ENCODE results near the gene NMNAT2. TPM values are rescaled to one million over a fixed set of nuclear protein-coding genes. Genes with fewer than 3 reads are reported as not detected.

The NMNAT2 gene
- total and polyA plus RNA-seq, 5 donors from 2014 or later, result not detected

DNA sequence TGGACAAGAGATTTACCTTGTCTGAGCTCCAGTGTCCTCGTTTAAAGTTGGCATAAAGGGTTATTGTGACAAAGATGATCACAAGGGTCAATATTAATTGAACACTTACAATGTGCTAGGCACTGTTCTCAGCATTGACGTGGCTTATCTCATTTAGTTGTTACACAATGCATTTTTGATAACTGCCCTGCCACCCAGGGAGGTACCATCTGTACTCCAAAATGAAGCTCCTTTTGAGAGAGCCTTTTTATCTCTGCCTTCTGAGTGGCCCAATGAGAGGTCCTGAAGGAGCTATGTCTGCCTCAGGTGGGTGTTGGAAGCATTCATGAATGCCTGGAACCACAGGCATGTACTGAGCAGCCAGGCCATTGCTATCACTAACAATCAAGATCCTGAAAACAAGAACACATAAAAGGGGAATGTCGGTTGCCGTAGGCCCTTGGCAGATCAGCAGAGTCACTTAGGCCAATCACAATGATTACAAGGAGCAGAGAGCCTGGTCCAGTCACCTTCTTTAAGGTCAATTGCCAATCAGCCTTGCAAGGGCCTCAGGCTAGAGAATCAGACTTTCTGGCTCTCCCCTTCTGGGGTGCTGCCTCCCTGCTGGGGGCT is 78.5 kb downstream of the NMNAT2 start:
- peaks cover 9% of the 10 kb centered on the region for H3K27me3 Mint-ChIP-seq
- no peaks in the 10 kb centered on the region for H3K36me3 ChIP-seq (ENCODE audit: control insufficient read depth, insufficient read depth, low read length)
- no peak overlapping the region for H3K4me3 ChIP-seq (ENCODE audit: low read depth, low read length)

DNA sequence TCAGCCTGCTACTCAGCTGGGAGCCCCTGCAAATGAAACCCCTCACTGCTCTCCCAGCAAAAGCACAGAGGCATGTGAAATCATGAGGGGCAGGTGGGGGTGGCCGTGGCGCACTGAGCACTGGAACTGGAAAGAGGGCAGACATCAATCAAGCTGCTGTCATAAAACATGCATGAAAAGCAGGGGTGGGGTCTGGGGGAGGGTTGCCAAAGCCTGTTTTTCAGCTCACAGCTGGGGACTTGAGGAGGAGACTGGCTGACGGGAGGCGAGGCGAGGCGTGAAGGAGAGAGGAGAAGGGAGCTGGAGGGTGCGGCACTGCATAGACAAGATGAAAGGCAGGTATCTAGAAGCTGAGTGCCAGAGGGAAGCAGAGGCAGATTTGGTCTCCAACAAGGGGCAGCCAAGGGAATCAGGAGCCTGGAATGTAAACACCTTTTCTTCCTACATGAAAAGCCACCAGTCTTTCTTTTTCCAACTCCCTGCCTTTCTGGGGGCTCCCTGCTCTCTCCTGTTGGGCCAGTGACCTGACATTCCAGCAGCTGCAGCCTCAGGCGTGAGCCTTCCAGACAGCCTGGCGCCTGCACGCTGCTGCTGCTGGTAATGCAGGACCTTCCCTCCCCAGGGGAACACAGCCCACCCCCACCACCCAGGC is 87.0 kb downstream of the NMNAT2 start:
- Mint-ChIP-seq H3K4me1 (no peaks in the 10 kb centered on the region), H3K27ac (no peak overlapping the region), H3K4me3 (no peak overlapping the region), H3K27me3 (peaks cover 14% of the 10 kb centered on the region), H3K9me3 (peaks cover 0 to 3% (median 0%) of the 10 kb centered on the region in 7 donors), H3K36me3 (no peaks in the 10 kb centered on the region)
- Histone ChIP-seq H3K36me3 (ENCODE audit: control insufficient read depth, insufficient read depth, low read length) (no peaks in the 10 kb centered on the region), H3K4me3 (ENCODE audit: low read depth, low read length) (no peak overlapping the region), H3K4me1 (ENCODE audit: control insufficient read depth, insufficient read depth, low read length, poor library complexity, severe bottlenecking) (no peaks in the 10 kb centered on the region), H3K27me3 (ENCODE audit: control insufficient read depth, insufficient read depth, low read length) (peaks cover 2% of the 10 kb centered on the region), H3K27ac (ENCODE audit: insufficient read depth, low read length, poor library complexity, severe bottlenecking) (no peak overlapping the region), H3K9me3 (ENCODE audit: control insufficient read depth in 2 of 2, low read length in 2 of 2) (no peaks in the 10 kb centered on the region)
- ATAC-seq (ENCODE audit: low read depth in 2 of 2) (no peak), DNase-seq (no peak)

More for the DNA sequence above, 78.5 kb downstream of the NMNAT2 start:
- DNase-seq, result no peak
- H3K4me3 Mint-ChIP-seq, result no peak overlapping the region
- Histone ChIP-seq H3K27ac (ENCODE audit: insufficient read depth, low read length, poor library complexity, severe bottlenecking) (no peak overlapping the region), H3K4me1 (ENCODE audit: control insufficient read depth, insufficient read depth, low read length, poor library complexity, severe bottlenecking) (no peaks in the 10 kb centered on the region), H3K27me3 (ENCODE audit: control insufficient read depth, insufficient read depth, low read length) (peaks cover 6% of the 10 kb centered on the region), H3K9me3 (ENCODE audit: control insufficient read depth in 2 of 2, low read length in 2 of 2) (no peaks in the 10 kb centered on the region)
- no peak for ATAC-seq (ENCODE audit: low read depth in 2 of 2)
- no peak overlapping the region for H3K27ac Mint-ChIP-seq
- H3K36me3 Mint-ChIP-seq, result no peaks in the 10 kb centered on the region
- no peaks in the 10 kb centered on the region for H3K9me3 Mint-ChIP-seq
- no peaks in the 10 kb centered on the region for H3K4me1 Mint-ChIP-seq

DNA sequence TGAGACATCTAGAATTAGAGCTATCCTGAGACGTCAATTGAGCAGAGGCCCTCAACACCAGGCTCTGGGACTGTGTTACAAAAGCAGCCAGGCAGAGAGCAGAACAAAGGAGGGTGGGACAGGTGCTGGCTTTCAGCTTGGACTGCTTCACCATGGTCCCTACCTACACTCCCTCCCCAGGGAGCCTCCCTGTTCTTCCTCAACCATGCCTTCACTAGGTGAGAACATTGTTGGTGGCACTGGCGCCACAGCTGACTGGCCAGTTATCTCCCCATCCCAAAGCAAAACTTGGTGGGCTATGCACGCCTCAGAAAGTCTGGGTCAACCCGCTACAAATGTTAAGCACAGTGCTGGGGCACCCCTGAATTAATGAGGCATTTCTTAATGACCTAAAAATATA is 87.8 kb downstream of the NMNAT2 start:
- Histone ChIP-seq H3K9me3 (ENCODE audit: control insufficient read depth in 2 of 2, low read length in 2 of 2) (no peaks in the 10 kb centered on the region), H3K36me3 (ENCODE audit: control insufficient read depth, insufficient read depth, low read length) (no peaks in the 10 kb centered on the region), H3K4me1 (ENCODE audit: control insufficient read depth, insufficient read depth, low read length, poor library complexity, severe bottlenecking) (no peaks in the 10 kb centered on the region), H3K27me3 (ENCODE audit: control insufficient read depth, insufficient read depth, low read length) (peaks cover 2% of the 10 kb centered on the region), H3K27ac (ENCODE audit: insufficient read depth, low read length, poor library complexity, severe bottlenecking) (no peak overlapping the region), H3K4me3 (ENCODE audit: low read depth, low read length) (no peak overlapping the region)
- Mint-ChIP-seq H3K27me3 (peaks cover 18% of the 10 kb centered on the region), H3K9me3 (peaks cover 0 to 3% (median 0%) of the 10 kb centered on the region in 7 donors), H3K4me3 (no peak overlapping the region), H3K27ac (no peak overlapping the region), H3K36me3 (no peaks in the 10 kb centered on the region), H3K4me1 (no peaks in the 10 kb centered on the region)
- no peak for ATAC-seq (ENCODE audit: low read depth in 2 of 2)
- DNase-seq, result no peak

DNA sequence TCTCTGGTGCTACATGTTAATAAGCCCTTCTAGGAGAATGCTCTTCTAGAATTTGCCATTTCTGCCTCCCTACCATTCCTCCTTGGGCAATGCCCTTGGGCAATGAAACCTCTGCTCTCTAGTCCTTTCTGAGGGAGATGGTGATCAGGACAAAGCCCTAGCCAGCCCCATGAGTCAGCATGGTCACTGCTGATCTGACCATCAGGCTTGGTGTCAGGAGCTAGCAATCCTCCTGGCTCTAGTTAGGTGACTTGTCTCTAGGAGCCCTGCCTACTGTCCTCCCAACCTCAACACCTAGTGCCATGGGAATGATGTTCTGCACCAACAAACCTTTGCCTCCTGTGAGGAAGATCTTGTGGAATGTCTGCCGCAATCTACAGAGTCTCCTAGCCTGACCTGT is 89.8 kb downstream of the NMNAT2 start:
- Mint-ChIP-seq H3K36me3 (no peaks in the 10 kb centered on the region), H3K9me3 (peaks cover 0 to 4% (median 0%) of the 10 kb centered on the region in 7 donors), H3K4me3 (no peak overlapping the region), H3K27me3 (peaks cover 23% of the 10 kb centered on the region), H3K27ac (no peak overlapping the region), H3K4me1 (no peaks in the 10 kb centered on the region)
- H3K36me3 ChIP-seq (ENCODE audit: control insufficient read depth, insufficient read depth, low read length), result no peaks in the 10 kb centered on the region
- DNase-seq, result no peak
- no peak overlapping the region for H3K4me3 ChIP-seq (ENCODE audit: low read depth, low read length)
- no peak for ATAC-seq (ENCODE audit: low read depth in 2 of 2)
- no peaks in the 10 kb centered on the region for H3K9me3 ChIP-seq (ENCODE audit: control insufficient read depth in 2 of 2, low read length in 2 of 2)
- H3K4me1 ChIP-seq (ENCODE audit: control insufficient read depth, insufficient read depth, low read length, poor library complexity, severe bottlenecking), result no peaks in the 10 kb centered on the region
- no peak overlapping the region for H3K27ac ChIP-seq (ENCODE audit: insufficient read depth, low read length, poor library complexity, severe bottlenecking)
- peaks cover 2% of the 10 kb centered on the region for H3K27me3 ChIP-seq (ENCODE audit: control insufficient read depth, insufficient read depth, low read length)

DNA sequence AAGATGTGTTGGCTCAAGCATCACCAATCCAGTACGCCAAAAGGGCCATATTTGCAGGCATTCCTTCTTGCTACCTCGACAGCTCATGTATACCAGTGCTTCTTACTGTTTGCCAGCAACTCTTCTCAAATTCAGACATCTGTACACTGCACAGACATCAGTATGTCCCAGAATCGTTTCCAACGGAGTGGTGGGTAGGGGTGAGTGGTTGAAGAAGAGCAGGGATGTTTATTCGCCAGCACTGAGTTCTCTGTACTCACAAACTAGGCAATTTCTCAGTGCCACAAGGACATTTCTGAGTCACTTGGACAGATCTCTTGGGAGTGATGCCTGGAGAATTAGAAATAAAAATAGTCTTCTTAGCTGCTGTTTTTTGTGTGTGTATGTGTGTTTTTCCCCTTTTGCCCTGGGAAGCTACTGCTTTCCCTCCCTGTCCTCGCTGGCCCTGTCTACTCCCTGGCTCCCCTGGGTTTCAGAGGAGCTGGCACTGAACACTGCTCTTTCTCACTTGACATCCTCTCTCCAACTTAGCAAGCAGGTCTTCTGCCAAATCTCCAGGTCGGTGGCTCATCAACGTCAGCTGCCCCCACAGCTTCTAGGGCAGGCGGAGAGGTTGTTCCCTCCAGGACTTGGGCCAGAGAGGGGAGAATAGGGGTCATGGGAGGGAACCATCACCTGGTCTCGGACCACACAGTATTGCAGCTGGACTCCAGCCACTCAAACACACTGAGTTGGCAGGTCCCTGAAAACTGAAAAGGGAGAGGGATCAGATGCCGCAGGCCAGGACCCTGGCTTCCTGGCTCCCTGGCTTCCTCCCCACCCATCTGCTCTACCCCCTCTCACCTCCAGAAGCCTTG is 90.5 kb downstream of the NMNAT2 start:
- Mint-ChIP-seq H3K36me3 (no peaks in the 10 kb centered on the region), H3K27me3 (peaks cover 23% of the 10 kb centered on the region), H3K27ac (no peak overlapping the region), H3K9me3 (peaks cover 0 to 4% (median 0%) of the 10 kb centered on the region in 7 donors), H3K4me1 (no peaks in the 10 kb centered on the region), H3K4me3 (no peak overlapping the region)
- no peaks in the 10 kb centered on the region for H3K9me3 ChIP-seq (ENCODE audit: control insufficient read depth in 2 of 2, low read length in 2 of 2)
- no peak for ATAC-seq (ENCODE audit: low read depth in 2 of 2)
- H3K4me3 ChIP-seq (ENCODE audit: low read depth, low read length), result no peak overlapping the region
- H3K4me1 ChIP-seq (ENCODE audit: control insufficient read depth, insufficient read depth, low read length, poor library complexity, severe bottlenecking), result no peaks in the 10 kb centered on the region
- peaks cover 2% of the 10 kb centered on the region for H3K27me3 ChIP-seq (ENCODE audit: control insufficient read depth, insufficient read depth, low read length)
- no peaks in the 10 kb centered on the region for H3K36me3 ChIP-seq (ENCODE audit: control insufficient read depth, insufficient read depth, low read length)
- no peak for DNase-seq
- no peak overlapping the region for H3K27ac ChIP-seq (ENCODE audit: insufficient read depth, low read length, poor library complexity, severe bottlenecking)

DNA sequence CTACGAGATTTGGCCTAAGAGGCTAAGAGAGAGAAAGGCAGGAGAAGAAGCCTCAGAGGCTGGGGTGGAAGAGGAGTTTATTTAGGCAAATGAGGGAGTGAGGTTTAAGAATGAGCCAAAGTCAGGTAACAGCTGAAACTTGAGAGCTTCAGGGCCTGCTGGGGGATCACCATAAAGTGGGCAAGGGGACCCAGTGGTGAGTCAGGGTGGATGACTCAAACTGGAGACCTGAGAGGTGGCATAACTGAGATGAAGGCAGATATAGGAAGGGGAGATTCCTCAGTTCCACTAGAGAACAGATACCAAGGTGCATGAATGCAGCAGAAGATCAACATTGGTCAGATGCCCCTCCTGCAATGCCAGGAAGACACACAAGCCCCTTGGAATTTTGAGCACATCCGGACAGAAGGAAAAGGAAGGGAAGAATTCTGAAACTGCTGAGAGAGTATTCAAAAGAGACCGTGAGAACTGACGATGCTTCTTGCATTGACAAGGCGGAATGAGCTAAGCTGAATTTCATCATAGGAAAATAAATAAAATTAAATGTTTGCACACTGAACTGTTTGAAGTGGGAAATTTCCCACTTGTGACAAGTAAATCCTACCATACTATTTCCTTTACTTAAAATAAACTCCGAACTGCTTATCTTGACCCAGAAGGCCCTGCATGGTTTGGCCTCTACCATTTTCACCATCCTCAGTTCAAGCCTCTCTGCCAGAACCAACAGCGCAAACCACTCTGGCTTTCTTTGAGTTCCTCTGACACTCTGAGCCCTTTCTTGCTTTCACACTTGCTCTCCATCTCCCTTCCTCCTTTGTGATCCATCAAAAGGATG is 94.1 kb downstream of the NMNAT2 start:
- peaks cover 14% of the 10 kb centered on the region for H3K27me3 Mint-ChIP-seq
- H3K4me3 ChIP-seq (ENCODE audit: low read depth, low read length), result no peak overlapping the region
- no peaks in the 10 kb centered on the region for H3K27me3 ChIP-seq (ENCODE audit: control insufficient read depth, insufficient read depth, low read length)
- DNase-seq (no peak), ATAC-seq (ENCODE audit: low read depth in 2 of 2) (no peak)
- no peak overlapping the region for H3K27ac Mint-ChIP-seq
- no peak overlapping the region for H3K27ac ChIP-seq (ENCODE audit: insufficient read depth, low read length, poor library complexity, severe bottlenecking)
- H3K36me3 Mint-ChIP-seq, result no peaks in the 10 kb centered on the region
- no peaks in the 10 kb centered on the region for H3K4me1 Mint-ChIP-seq
- no peaks in the 10 kb centered on the region for H3K9me3 ChIP-seq (ENCODE audit: control insufficient read depth in 2 of 2, low read length in 2 of 2)
- no peaks in the 10 kb centered on the region for H3K4me1 ChIP-seq (ENCODE audit: control insufficient read depth, insufficient read depth, low read length, poor library complexity, severe bottlenecking)
- H3K4me3 Mint-ChIP-seq, result no peak overlapping the region
- H3K36me3 ChIP-seq (ENCODE audit: control insufficient read depth, insufficient read depth, low read length), result no peaks in the 10 kb centered on the region
- H3K9me3 Mint-ChIP-seq, result peaks cover 0 to 5% (median 0%) of the 10 kb centered on the region in 7 donors

DNA sequence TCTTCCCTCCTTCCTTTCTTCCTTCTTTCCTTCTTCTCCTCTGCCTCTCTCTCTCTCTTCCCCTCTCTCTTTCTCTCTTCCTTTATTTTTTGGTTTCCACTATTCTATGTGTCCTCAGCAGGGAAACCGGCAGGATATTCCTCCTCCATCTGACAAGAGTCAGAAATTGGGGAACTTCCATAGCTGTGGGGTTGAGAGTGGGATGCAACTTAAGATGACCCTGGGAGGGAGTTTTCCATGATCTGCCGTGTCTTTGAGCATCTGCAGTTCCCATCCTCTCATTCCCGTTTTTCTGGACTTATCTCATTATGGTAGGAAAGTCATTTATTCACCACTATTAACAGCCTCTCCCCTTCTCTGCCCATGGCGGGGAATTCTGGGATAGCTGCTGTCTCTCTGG is 98.6 kb downstream of the NMNAT2 start:
- H3K36me3 ChIP-seq (ENCODE audit: control insufficient read depth, insufficient read depth, low read length), result no peaks in the 10 kb centered on the region
- Mint-ChIP-seq H3K9me3 (peaks cover 0 to 3% (median 0%) of the 10 kb centered on the region in 7 donors), H3K27ac (no peak overlapping the region), H3K27me3 (peaks cover 9% of the 10 kb centered on the region), H3K4me1 (no peaks in the 10 kb centered on the region), H3K36me3 (no peaks in the 10 kb centered on the region), H3K4me3 (no peak overlapping the region)
- no peak overlapping the region for H3K27ac ChIP-seq (ENCODE audit: insufficient read depth, low read length, poor library complexity, severe bottlenecking)
- H3K4me3 ChIP-seq (ENCODE audit: low read depth, low read length), result no peak overlapping the region
- ATAC-seq (ENCODE audit: low read depth in 2 of 2), result no peak
- H3K9me3 ChIP-seq (ENCODE audit: control insufficient read depth in 2 of 2, low read length in 2 of 2), result no peaks in the 10 kb centered on the region
- DNase-seq, result no peak
- no peaks in the 10 kb centered on the region for H3K27me3 ChIP-seq (ENCODE audit: control insufficient read depth, insufficient read depth, low read length)
- no peaks in the 10 kb centered on the region for H3K4me1 ChIP-seq (ENCODE audit: control insufficient read depth, insufficient read depth, low read length, poor library complexity, severe bottlenecking)

Data from CD4-positive, CD25-positive, alpha-beta regulatory T cell (primary cell).